ENCODE measurements around the gene DDX54. TPM values are rescaled to one million over a fixed set of nuclear protein-coding genes. Genes with fewer than 3 reads are reported as not detected.

Gene DDX54
- total RNA-seq, 1 experiment from 2014 or later: 83.0 TPM

- Histone ChIP-seq H3K27me3 (ENCODE audit: insufficient read depth, low read length) (no peaks in the 10 kb centered on the region), H3K9ac (ENCODE audit: extremely low read depth, insufficient read length, low read length) (no peak overlapping the region), H3K27ac (ENCODE audit: insufficient read length, low read depth, low read length) (no peak overlapping the region), H4K91ac (ENCODE audit: insufficient read length, low read depth, low read length) (no peak overlapping the region), H2BK12ac (ENCODE audit: insufficient read length, low read depth, low read length) (no peak overlapping the region), H2BK5ac (ENCODE audit: insufficient read length, low read length) (no peak overlapping the region), H3K18ac (ENCODE audit: insufficient read length, low read depth, low read length) (no peak overlapping the region), H2AK5ac (ENCODE audit: insufficient read length, low read length) (no peak overlapping the region), H3K23me2 (ENCODE audit: insufficient read length, low read depth, low read length, poor library complexity, severe bottlenecking) (no peaks in the 10 kb centered on the region), H3K79me1 (ENCODE audit: insufficient read depth, low read depth, low read length, poor library complexity, severe bottlenecking) (no peaks in the 10 kb centered on the region), H4K20me1 (ENCODE audit: control insufficient read depth, insufficient read depth, insufficient read length) (no peaks in the 10 kb centered on the region), H2BK20ac (ENCODE audit: low read depth, low read length, poor library complexity, severe bottlenecking) (no peak overlapping the region), H4K8ac (replicated peaks; ENCODE audit: insufficient read length, low read depth, low read length) (no peak overlapping the region), H2BK15ac (ENCODE audit: low read depth, low read length) (no peak overlapping the region), H3K23ac (ENCODE audit: insufficient read length, low read depth, low read length) (no peak overlapping the region), H4K5ac (ENCODE audit: insufficient read length, low read depth, low read length) (no peak overlapping the region), H3K79me2 (ENCODE audit: insufficient read depth, low read length) (no peaks in the 10 kb centered on the region), H3K9me3 (ENCODE audit: control insufficient read depth, low read depth, low read length) (no peaks in the 10 kb centered on the region), H3K14ac (ENCODE audit: insufficient read depth, low read length) (no peak overlapping the region), H3K4me2 (ENCODE audit: insufficient read depth, insufficient read length, low read length) (no peak overlapping the region), H2BK120ac (ENCODE audit: low read depth, low read length, poor library complexity, severe bottlenecking) (no peak overlapping the region), H3K4me1 (ENCODE audit: insufficient read depth, low read length) (no peaks in the 10 kb centered on the region; the same call in 1 of the 2 replicates), H3T11ph (ENCODE audit: low read length) (no peak overlapping the region), H2AFZ (ENCODE audit: low read length) (no peak overlapping the region), H3K4ac (ENCODE audit: low read depth, low read length) (no peak overlapping the region), H3K56ac (ENCODE audit: insufficient read length, low read depth, low read length) (no peak overlapping the region)
- Mint-ChIP-seq H3K36me3 (ENCODE audit: insufficient read depth in 1 of 3, low read depth in 3 of 3) (no peaks in the 10 kb centered on the region; a peak in 1 of 7 replicates), H3K27me3 (ENCODE audit: low read depth) (no peaks in the 10 kb centered on the region), H3K27ac (peak overlapping the region in 1 of 3 experiments; percentile 75; a peak in 2 of 7 replicates), H3K9me3 (no peaks in the 10 kb centered on the region), H3K4me3 (no peak overlapping the region), H3K4me1 (peaks cover 2 to 5% of the 10 kb centered on the region in 2 experiments; a peak in 1 of 4 replicates)
- TF ChIP-seq, protein P1, sequence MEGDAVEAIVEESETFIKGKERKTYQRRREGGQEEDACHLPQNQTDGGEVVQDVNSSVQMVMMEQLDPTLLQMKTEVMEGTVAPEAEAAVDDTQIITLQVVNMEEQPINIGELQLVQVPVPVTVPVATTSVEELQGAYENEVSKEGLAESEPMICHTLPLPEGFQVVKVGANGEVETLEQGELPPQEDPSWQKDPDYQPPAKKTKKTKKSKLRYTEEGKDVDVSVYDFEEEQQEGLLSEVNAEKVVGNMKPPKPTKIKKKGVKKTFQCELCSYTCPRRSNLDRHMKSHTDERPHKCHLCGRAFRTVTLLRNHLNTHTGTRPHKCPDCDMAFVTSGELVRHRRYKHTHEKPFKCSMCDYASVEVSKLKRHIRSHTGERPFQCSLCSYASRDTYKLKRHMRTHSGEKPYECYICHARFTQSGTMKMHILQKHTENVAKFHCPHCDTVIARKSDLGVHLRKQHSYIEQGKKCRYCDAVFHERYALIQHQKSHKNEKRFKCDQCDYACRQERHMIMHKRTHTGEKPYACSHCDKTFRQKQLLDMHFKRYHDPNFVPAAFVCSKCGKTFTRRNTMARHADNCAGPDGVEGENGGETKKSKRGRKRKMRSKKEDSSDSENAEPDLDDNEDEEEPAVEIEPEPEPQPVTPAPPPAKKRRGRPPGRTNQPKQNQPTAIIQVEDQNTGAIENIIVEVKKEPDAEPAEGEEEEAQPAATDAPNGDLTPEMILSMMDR (conservative IDR thresholded peaks at IDR 0.05): no peak
- no peak for DNase-seq
- no CpG with 5 or more reads among the region's 5 CpGs for WGBS (ENCODE audit: extremely low coverage, insufficient read length, low lambda C conversion rate)
Measured at GRCh38 chr12:113214895-113215400, 29.7 kb upstream of the DDX54 start.
